ENCODE results near the gene SLC9A4.
"Not testable (repeated sequence)": the region's sequence is repeated elsewhere in the genome, so short reads cannot be mapped to it uniquely, and the experiment has no call there.

SLC9A4 gene

DNA sequence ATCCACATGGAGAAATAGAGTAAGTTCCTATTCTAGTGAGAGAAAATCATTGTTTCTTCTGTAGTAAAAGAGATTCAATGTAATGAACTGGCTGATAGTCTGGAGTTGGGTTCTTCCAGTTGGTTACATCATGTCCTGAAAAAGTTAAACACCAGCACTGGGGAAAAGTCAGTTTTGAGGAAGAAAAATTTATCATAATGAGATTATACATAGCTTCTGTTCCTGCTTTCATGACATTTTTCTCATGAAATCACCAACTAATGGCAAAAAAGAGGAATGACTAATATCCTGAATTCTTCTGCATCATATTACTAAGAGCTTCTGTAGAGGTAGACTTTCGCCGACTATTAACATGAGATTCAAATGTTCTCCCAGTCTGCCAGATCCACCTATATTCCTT is 77.1 kb downstream of the SLC9A4 start:
- no peak for DNase-seq (ENCODE audit: low read depth in 2 of 2)

- no peak for DNase-seq (ENCODE audit: low read depth in 2 of 2)
These were observed 78.5 kb downstream of the SLC9A4 start for GRCh38 chr2:102551329-102552096.

DNA sequence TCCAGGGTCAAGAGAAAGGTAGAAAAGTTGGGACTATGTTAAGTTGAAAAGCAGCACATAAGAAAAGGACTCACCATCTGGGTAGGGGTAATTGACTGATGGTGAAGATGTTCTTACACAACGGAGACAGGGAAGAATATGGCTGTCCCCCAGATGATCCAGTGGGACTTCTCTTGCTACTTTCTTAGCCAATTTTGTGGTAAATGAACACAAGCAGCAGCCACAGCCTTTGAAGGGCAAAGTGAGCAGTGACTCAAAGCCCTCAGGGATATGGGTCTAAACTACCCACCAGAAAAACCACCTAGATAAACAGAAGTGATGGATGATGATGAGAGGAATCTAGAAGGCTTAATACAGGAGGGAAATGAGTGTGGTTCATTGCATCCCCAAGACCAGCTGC is 80.6 kb downstream of the SLC9A4 start:
- DNase-seq (ENCODE audit: low read depth in 2 of 2), result no peak

GRCh38 chr2:102558463-102558862 is 85.4 kb downstream of the SLC9A4 start:
- DNase-seq (ENCODE audit: low read depth in 2 of 2), result no peak

GRCh38 chr2:102562542-102562941 is 89.5 kb downstream of the SLC9A4 start:
- not testable (repeated sequence) for DNase-seq (ENCODE audit: low read depth in 2 of 2)

- DNase-seq (ENCODE audit: low read depth in 2 of 2), result no peak
These were observed 102.9 kb downstream of the SLC9A4 start for GRCh38 chr2:102575888-102576287.

DNA sequence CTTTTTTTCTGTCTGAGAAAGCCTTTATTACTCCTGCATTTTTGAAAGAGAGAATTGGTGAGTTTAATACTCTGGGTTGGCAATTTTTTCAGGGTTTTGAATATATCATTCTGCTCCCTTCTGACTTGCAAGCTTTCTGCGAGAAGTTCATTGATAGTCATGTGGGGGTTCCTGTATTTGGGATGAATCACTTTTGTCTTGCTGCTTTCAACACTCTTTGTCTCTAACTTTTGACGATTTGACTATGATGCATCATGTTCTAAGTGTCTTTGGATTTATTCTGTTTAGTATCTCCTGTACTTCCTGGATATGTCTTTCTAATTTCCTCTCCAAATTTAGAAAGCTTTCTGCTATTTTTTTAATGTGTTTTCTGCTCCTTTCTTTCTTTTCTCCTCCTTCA is 105.3 kb downstream of the SLC9A4 start:
- DNase-seq (ENCODE audit: low read depth in 2 of 2), result no peak

DNA sequence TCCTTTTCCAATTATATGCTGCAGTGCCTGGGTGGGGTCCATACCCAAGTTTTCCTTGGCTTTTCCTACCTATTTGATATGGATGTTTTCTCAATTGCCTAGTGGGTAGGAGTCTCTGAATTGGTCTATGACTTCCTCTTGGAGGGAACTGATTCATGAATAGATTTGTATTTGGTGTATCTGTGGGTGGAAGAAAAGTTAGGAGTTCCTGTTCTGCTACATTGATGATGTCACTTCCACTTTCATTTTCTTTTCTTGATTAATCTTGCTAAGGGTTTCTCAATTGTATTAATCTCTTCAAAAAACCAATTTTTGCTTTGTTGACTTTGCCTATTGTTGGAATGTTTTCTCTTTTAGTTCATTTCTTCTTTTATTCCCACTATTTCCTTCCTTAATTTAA is 108.9 kb downstream of the SLC9A4 start:
- no peak for DNase-seq (ENCODE audit: low read depth in 2 of 2)

DNA sequence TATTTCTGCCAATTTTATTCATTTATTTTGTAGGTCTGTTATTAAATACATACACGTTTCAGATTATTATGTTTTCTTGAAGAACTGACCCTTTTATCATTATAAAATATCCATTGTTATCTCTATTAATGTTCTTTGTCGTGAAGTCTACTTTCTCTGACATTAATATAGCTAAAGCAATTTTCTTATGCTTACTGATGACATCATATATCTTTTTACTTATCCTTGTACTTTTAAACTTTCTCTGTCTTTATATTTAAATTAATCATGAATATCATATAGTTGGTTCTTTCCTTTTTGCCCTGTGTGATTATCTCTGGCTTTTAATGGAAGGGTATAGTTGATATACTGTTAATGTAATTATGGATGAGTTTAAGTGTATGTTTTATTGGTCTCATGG is 109.8 kb downstream of the SLC9A4 start:
- no peak for DNase-seq (ENCODE audit: low read depth in 2 of 2)

All from stimulated activated CD4-positive, alpha-beta T cell treated with anti-CD3 and anti-CD28 coated beads, Interleukin-1b, Interleukin-23, amount 100 ng/mL, for 1 hour (primary cell).